ENCODE results near the gene MYH14. TPM values are rescaled to one million over a fixed set of nuclear protein-coding genes. Genes with fewer than 3 reads are reported as not detected.

MYH14 gene
- total RNA-seq, 2 donors from 2014 or later, result 27.0 to 31.5 TPM

DNA sequence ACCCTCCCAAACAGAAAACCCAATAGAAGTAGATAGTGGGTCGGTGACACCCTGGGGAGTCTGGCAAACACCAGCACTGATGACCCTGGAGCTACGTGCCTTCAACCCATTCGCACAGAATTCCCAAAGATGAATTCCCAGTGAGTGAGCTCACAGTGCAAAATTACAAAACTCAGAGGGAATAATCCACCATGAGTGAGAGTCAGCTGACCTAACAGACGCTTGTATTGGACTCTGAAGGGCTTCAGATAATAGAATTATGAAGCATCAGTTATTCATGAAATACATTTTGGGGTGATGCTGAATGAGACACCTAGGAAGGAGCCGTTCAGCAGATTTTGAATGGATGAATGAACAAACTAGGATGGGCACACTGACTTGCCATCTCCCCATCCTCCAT lies 85.5 kb downstream of the MYH14 start:
- Histone ChIP-seq H3K4me1 (replicated peaks) (no peaks in the 10 kb centered on the region), H3K27me3 (replicated peaks; ENCODE audit: insufficient read depth) (no peaks in the 10 kb centered on the region), H3K36me3 (no peaks in the 10 kb centered on the region), H3K27ac (no peak overlapping the region), H3K9me3 (no peaks in the 10 kb centered on the region), H3K4me3 (no peak overlapping the region)
- no peak for DNase-seq (ENCODE audit: low spot score)
- TF ChIP-seq, protein P1, sequence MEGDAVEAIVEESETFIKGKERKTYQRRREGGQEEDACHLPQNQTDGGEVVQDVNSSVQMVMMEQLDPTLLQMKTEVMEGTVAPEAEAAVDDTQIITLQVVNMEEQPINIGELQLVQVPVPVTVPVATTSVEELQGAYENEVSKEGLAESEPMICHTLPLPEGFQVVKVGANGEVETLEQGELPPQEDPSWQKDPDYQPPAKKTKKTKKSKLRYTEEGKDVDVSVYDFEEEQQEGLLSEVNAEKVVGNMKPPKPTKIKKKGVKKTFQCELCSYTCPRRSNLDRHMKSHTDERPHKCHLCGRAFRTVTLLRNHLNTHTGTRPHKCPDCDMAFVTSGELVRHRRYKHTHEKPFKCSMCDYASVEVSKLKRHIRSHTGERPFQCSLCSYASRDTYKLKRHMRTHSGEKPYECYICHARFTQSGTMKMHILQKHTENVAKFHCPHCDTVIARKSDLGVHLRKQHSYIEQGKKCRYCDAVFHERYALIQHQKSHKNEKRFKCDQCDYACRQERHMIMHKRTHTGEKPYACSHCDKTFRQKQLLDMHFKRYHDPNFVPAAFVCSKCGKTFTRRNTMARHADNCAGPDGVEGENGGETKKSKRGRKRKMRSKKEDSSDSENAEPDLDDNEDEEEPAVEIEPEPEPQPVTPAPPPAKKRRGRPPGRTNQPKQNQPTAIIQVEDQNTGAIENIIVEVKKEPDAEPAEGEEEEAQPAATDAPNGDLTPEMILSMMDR (IDR thresholded peaks at IDR 0.05), result no peak
- TF ChIP-seq POLR2A (IDR thresholded peaks at IDR 0.05), result no peak
- TF ChIP-seq POLR2AphosphoS5 (IDR thresholded peaks at IDR 0.05), result no peak
- WGBS, result 91% methylated on average over 5 of the region's 5 CpGs
- intact Hi-C loops (cut with DNase I), result no loop called here

DNA sequence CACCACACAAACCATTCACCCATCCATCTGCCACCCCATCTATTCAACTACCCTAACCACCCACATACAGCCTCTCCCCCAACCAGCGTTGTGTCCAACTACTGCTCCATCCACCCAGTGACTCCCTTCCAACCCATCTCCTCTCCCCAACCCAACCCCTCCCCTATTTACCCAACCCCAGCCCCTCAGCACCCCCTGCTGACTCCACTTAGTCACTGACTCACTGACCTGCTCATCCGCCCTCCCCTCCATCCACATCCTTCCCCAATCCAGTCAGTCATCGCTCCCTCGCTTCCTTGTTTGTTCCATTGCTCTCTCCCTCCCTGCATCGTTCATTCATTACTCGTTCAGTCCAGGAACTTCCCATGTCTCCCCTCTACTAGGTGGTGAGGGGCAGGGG lies 86.6 kb downstream of the MYH14 start:
- H3K27ac ChIP-seq, result no peak overlapping the region
- no peaks in the 10 kb centered on the region for H3K4me1 ChIP-seq (replicated peaks)
- intact Hi-C loops (cut with DNase I), result no loop called here
- 71% methylated on average over 6 of the region's 6 CpGs for WGBS
- H3K27me3 ChIP-seq (replicated peaks; ENCODE audit: insufficient read depth), result no peaks in the 10 kb centered on the region
- H3K4me3 ChIP-seq, result no peak overlapping the region
- TF ChIP-seq POLR2A (IDR thresholded peaks at IDR 0.05), result no peak
- no peak for TF ChIP-seq POLR2AphosphoS5 (IDR thresholded peaks at IDR 0.05)
- TF ChIP-seq, protein P1 (IDR thresholded peaks at IDR 0.05), result no peak
- H3K36me3 ChIP-seq, result no peaks in the 10 kb centered on the region
- DNase-seq (ENCODE audit: low spot score), result no peak
- H3K9me3 ChIP-seq, result no peaks in the 10 kb centered on the region

DNA sequence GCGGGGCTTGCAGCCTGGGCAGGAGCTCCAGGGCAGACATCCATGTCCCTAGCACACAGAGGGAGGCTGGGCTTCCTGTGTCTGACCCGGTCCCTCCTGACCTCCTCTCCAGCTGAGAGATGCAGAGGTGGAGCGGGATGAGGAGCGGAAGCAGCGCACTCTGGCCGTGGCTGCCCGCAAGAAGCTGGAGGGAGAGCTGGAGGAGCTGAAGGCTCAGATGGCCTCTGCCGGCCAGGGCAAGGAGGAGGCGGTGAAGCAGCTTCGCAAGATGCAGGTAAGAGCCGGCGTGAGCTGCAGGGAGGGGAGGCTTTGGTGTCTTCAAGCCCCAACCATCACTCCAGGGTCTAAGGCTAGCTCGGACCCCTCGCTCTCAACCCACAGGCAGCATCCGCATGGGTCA lies 87.4 kb downstream of the MYH14 start:
- H3K36me3 ChIP-seq, result no peaks in the 10 kb centered on the region
- intact Hi-C loops (cut with DNase I), result no loop called here
- no peak overlapping the region for H3K27ac ChIP-seq
- H3K9me3 ChIP-seq, result no peaks in the 10 kb centered on the region
- no peaks in the 10 kb centered on the region for H3K27me3 ChIP-seq (replicated peaks; ENCODE audit: insufficient read depth)
- no peak for DNase-seq (ENCODE audit: low spot score)
- no peak overlapping the region for H3K4me3 ChIP-seq
- no peaks in the 10 kb centered on the region for H3K4me1 ChIP-seq (replicated peaks)
- TF ChIP-seq POLR2A (IDR thresholded peaks at IDR 0.05), result no peak
- no peak for TF ChIP-seq POLR2AphosphoS5 (IDR thresholded peaks at IDR 0.05)
- TF ChIP-seq, protein P1 (IDR thresholded peaks at IDR 0.05), result no peak
- 75% methylated on average over 15 of the region's 15 CpGs for WGBS

DNA sequence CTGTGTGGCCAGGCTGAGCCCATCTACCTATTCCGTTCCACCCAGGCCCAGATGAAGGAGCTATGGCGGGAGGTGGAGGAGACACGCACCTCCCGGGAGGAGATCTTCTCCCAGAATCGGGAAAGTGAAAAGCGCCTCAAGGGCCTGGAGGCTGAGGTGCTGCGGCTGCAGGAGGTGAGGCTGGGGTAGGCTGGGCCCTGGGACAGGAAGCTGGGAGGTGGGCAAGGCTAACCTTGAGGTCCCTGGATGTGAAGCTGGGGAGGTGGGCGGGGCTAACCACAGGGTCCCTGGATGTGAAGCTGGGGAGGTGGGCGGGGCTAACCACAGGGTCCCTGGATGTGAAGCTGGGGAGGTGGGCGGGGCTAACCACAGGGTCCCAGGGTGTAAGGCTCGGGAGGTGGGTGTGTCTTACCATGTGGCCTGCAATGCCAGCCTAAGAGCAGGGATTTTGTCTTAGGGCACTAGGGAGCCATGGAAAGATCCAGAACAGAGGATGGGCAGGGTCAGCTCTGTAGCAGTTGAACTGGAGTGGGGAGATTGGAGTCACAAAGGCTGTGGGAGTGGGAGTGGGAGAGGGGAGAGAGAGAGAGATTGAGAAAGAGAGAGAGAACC lies 88.9 kb downstream of the MYH14 start:
- no peak overlapping the region for H3K27ac ChIP-seq
- 73% methylated on average over 11 of the region's 11 CpGs for WGBS
- no peaks in the 10 kb centered on the region for H3K36me3 ChIP-seq
- TF ChIP-seq, protein P1 (IDR thresholded peaks at IDR 0.05), result no peak
- TF ChIP-seq POLR2A (IDR thresholded peaks at IDR 0.05), result no peak
- no peak for TF ChIP-seq POLR2AphosphoS5 (IDR thresholded peaks at IDR 0.05)
- intact Hi-C loops (cut with DNase I), result no loop called here
- no peaks in the 10 kb centered on the region for H3K27me3 ChIP-seq (replicated peaks; ENCODE audit: insufficient read depth)
- no peaks in the 10 kb centered on the region for H3K4me1 ChIP-seq (replicated peaks)
- H3K9me3 ChIP-seq, result no peaks in the 10 kb centered on the region
- no peak overlapping the region for H3K4me3 ChIP-seq
- DNase-seq (ENCODE audit: low spot score), result no peak

DNA sequence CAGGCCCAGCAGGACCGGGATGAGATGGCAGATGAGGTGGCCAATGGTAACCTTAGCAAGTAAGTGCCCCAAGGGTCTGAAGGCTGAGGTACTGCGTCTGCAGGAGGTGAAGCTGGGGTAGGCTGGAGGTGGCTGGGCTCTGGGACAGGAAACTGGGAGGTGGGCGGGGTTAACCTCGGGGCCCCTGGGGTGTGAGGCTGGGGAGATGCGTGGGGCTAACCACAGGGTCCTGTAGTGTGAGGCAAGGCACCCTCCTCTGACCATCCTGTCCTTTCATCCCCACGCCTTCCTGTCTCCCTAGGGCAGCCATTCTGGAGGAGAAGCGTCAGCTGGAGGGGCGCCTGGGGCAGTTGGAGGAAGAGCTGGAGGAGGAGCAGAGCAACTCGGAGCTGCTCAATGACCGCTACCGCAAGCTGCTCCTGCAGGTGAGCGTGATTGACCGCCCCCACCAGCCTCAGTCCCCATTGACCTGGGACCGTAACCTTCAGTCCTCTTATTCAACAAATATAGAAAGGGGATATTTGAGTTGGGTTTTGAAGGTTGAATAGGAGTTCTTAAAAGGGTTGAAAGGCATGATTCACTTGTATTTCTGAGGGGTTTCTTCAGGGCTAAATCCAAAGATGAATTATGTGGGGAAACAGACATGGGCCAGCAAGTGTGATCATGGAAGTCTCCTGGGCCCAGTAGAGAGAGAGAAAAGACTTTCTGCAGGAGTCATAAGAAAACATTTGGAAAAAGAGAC lies 90.0 kb downstream of the MYH14 start:
- no peaks in the 10 kb centered on the region for H3K9me3 ChIP-seq
- no peaks in the 10 kb centered on the region for H3K4me1 ChIP-seq (replicated peaks)
- no peak for DNase-seq (ENCODE audit: low spot score)
- WGBS, result 81% methylated on average over 14 of the region's 14 CpGs
- no peak overlapping the region for H3K4me3 ChIP-seq
- intact Hi-C loops (cut with DNase I), result no loop called here
- H3K36me3 ChIP-seq, result no peaks in the 10 kb centered on the region
- H3K27ac ChIP-seq, result no peak overlapping the region
- H3K27me3 ChIP-seq (replicated peaks; ENCODE audit: insufficient read depth), result no peaks in the 10 kb centered on the region
- TF ChIP-seq, protein P1 (IDR thresholded peaks at IDR 0.05), result no peak
- no peak for TF ChIP-seq POLR2AphosphoS5 (IDR thresholded peaks at IDR 0.05)
- no peak for TF ChIP-seq POLR2A (IDR thresholded peaks at IDR 0.05)
